Testis (tissue), 3 donors: ENCODE results near the gene WFS1. TPM values are rescaled to one million over a fixed set of nuclear protein-coding genes. Genes with fewer than 3 reads are reported as not detected.

Experiments
- DNase-seq: peaks from one replicate; pipeline ENCODE4 v3.0.0-alpha.2; 2019
- H3K27ac ChIP-seq, 2 donors: fragments of 200-600 bp; sonication (generic); one replicate each; pipeline ENCODE4 v1.5.1; 2019
- H3K27me3 ChIP-seq: fragments of 200-600 bp; sonication (generic); one replicate; pipeline ENCODE4 v1.5.1; 2019
- H3K36me3 ChIP-seq: fragments of 200-600 bp; sonication (generic); one replicate; pipeline ENCODE4 v1.5.1; 2017; ENCODE audit warnings: low read depth; ENCODE audit errors: missing control alignments
- H3K4me1 ChIP-seq: fragments of 200-600 bp; sonication (generic); one replicate; pipeline ENCODE4 v1.5.1; 2019
- H3K4me3 ChIP-seq, 2 donors: fragments of 200-600 bp; sonication (generic); one replicate each; pipeline ENCODE4 v1.5.1; 2017 to 2019
- H3K9me3 ChIP-seq: fragments of 200-600 bp; sonication (generic); one replicate; pipeline ENCODE4 v1.5.1; 2017
- CTCF ChIP-seq, 3 experiments: fragments of 450-650 bp in 2 of 3; fragments of 200-600 bp in 1 of 3; sonication (generic) in 1 of 3; IDR thresholded peaks; one replicate each; pipeline ENCODE4 v1.5.1; 2016 to 2019; ENCODE audit warnings: antibody characterized with exemption in 3 of 3, mild to moderate bottlenecking in 2 of 3, moderate library complexity in 1 of 3
- POLR2A ChIP-seq: fragments of 450-650 bp; IDR thresholded peaks from one replicate; pipeline ENCODE4 v1.6.1; 2017; ENCODE audit warnings: antibody characterized with exemption, mild to moderate bottlenecking, moderate library complexity
- WGBS, 2 donors: methylation state at CpG; one replicate each; pipeline ENCODE4 v1.1.5; 2018; 5-methylcytosine and 5-hydroxymethylcytosine counted together
- intact Hi-C: fragments of 100-400 bp; cut with DNase I; formaldehyde crosslinking; loops from one replicate; pipeline ENCODE4 v1.15.1; 2023; ENCODE audit warnings: low total_unique reads
- polyA plus RNA-seq: library from polyadenylated mRNA; stranded (reverse); fragments of 350-450 nt; fragmentation: Illumina TruSeq; extraction: RNeasy Lipid Tissue Mini Kit (QIAGEN cat#74804); gene quantifications from one replicate; pipeline ENCODE4 v1.2.3, GENCODE V29; 2014; ENCODE audit warnings: low read depth, low replicate concordance; ENCODE audit not compliant: insufficient read depth
- total RNA-seq, 2 donors: library from RNA; depleted of rRNA; stranded (reverse); fragments of >200 nt; gene quantifications; one replicate each; pipeline ENCODE4 v1.2.3, GENCODE V29; 2016

Gene WFS1
- total and polyA plus RNA-seq, 3 donors from 2014 or later, result 80.4 to 202 (median 124) TPM

- no peak for DNase-seq
- Histone ChIP-seq H3K4me1 (peaks cover 78% of the 10 kb centered on the region), H3K36me3 (no peaks in the 10 kb centered on the region), H3K27ac (peak overlapping the region in 1 of 2 donors; percentile 76), H3K9me3 (no peaks in the 10 kb centered on the region), H3K4me3 (no peak overlapping the region), H3K27me3 (no peaks in the 10 kb centered on the region)
- intact Hi-C loops, result no loop called here
- TF ChIP-seq POLR2A, result no peak
- TF ChIP-seq CTCF (IDR thresholded peaks at IDR 0.05), result no peak
- 43 to 59% methylated on average over 8 to 15 of the region's 15 CpGs for WGBS, 2 donors
Measured at GRCh38 chr4:6272863-6273660, 3.4 kb downstream of the WFS1 start.

GRCh38 chr4:6273661-6273990 lies 4.0 kb downstream of the WFS1 start:
- Histone ChIP-seq H3K4me1 (peaks cover 83% of the 10 kb centered on the region), H3K4me3 (no peak overlapping the region), H3K9me3 (no peaks in the 10 kb centered on the region), H3K27ac (peak overlapping the region in 1 of 2 donors; percentile 76), H3K27me3 (no peaks in the 10 kb centered on the region), H3K36me3 (no peaks in the 10 kb centered on the region)
- WGBS, 2 donors, result 50 to 55% methylated on average over 1 of the region's 1 CpG
- intact Hi-C loops, result no loop called here
- TF ChIP-seq POLR2A (no peak), CTCF (IDR thresholded peaks at IDR 0.05) (no peak)
- no peak for DNase-seq

- WGBS, 2 donors, result 78 to 87% methylated on average over 5 to 10 of the region's 10 CpGs
- no peaks in the 10 kb centered on the region for H3K36me3 ChIP-seq
- H3K9me3 ChIP-seq, result no peaks in the 10 kb centered on the region
- DNase-seq, result no peak
- no peak overlapping the region for H3K27ac ChIP-seq
- no peaks in the 10 kb centered on the region for H3K27me3 ChIP-seq
- intact Hi-C loops, result no loop called here
- H3K4me1 ChIP-seq, result peaks cover 91% of the 10 kb centered on the region
- no peak overlapping the region for H3K4me3 ChIP-seq
- TF ChIP-seq CTCF (IDR thresholded peaks at IDR 0.05), result no peak
- no peak for TF ChIP-seq POLR2A
Measured at GRCh38 chr4:6275351-6275750, 5.7 kb downstream of the WFS1 start.

DNA sequence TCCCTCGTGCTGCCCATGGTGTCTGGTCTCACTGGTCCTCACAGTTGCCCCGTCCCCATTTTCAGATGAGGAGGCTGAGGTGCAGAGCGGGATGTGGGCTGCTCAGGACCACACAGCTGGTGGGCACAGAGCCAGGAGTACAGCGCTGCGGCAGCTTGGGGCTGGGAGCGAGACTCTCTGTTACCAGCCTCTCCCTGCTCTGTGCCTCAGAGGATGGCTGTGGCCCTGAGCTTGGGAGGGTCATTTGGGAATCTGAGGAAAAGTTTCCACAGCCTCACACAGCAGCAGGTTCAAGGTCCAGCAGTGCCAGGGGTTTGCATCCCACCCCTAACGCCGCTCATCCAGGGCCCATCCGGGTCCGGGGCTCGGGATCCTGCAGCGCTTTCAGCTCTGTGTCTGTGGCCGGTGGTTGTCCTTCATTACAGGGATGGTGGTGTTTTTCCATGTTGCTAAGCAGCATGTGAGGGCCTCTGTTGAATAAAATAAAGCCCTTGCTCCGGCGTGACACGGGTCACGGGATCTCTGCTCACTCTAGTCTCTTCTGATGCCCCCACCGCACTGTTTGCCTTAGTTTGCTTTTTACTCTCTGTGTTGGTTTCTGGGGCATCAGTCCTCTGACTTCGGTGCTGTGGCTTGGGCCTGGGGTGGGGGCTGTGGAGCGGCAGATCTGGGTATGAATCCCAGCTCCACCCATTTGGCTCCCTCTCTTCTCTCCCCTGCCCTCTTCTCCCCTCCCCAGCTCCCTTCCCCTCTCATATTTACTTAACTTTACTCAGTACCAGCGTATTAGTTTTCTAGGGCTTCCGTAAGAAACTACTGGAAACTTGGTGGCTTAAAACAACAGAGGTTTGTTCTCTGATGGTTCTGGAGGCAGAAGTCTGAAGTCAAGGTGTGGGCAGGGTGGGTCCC lies 6.5 kb downstream of the WFS1 start:
- 55 to 62% methylated on average over 10 to 22 of the region's 22 CpGs for WGBS, 2 donors
- intact Hi-C loops, result no loop called here
- no peak overlapping the region for H3K4me3 ChIP-seq
- H3K9me3 ChIP-seq, result no peaks in the 10 kb centered on the region
- H3K27me3 ChIP-seq, result no peaks in the 10 kb centered on the region
- peak; percentile 56 for DNase-seq
- no peak for TF ChIP-seq CTCF (IDR thresholded peaks at IDR 0.05)
- TF ChIP-seq POLR2A, result no peak
- H3K36me3 ChIP-seq, result no peaks in the 10 kb centered on the region
- peak overlapping the region; percentile 78 to 85 for H3K27ac ChIP-seq
- peaks cover 83% of the 10 kb centered on the region for H3K4me1 ChIP-seq
